HL-60/S4 (cell line): ENCODE results near the gene C16orf89.

Experiments used
- in situ Hi-C: fragments of 300-500 bp; cut with MboI; formaldehyde crosslinking; loops from 2 replicates; pipeline ENCODE4 v1.14.3; 2022; ENCODE audit warnings: low sequenced_read_pairs

Gene C16orf89

DNA sequence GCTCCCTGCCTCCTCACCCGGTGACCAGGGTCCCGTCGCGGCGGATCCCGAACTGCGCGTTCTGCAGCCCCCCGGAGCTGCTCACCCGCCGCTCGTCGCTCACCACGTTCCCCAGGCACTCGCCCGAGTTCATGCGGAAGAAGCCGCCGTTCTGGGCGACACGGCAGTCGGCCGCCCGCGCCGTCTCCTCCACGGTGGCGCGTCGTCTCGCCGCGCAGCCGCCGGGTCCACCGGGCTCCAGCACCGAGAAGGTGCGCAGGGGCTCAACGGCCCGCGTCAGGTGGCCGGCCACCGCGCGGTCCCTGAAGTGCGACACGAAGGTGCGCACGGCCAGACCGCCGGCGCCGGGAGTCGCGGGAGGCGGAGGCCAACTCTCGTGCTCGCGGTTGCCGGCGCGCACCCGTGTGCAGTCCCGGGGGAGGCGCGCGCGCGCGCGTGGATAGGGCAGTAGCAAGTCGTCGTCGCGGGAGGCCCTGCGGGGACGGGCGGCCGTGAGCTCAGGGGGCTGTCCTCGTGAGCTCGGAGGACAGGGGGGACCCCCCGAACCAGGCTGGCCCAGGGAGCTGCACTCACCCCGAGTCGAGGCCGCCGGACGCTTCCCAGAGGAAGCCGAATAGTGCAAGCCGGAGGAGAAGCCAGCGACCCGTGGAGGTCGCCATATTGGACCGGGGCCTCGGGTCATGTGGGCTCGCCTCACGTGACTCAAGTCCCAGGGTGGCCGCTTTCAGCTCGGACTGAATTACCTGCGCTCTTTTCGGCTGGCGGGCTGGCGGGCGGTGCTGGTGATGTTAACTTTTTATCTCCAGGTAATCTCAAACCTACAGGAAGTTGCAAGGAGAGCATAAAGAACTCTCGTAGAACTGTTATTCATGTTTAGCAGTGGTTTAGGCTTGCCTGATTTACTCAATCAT lies 32.2 kb downstream of the C16orf89 start, which contains the start of gene NAGPA:
Gene NAGPA (minus strand): TSS at position 680 of the 911 bp plus-strand sequence. CDS start 21 bp downstream, at position 659.
- in situ Hi-C loops, result no loop called here

DNA sequence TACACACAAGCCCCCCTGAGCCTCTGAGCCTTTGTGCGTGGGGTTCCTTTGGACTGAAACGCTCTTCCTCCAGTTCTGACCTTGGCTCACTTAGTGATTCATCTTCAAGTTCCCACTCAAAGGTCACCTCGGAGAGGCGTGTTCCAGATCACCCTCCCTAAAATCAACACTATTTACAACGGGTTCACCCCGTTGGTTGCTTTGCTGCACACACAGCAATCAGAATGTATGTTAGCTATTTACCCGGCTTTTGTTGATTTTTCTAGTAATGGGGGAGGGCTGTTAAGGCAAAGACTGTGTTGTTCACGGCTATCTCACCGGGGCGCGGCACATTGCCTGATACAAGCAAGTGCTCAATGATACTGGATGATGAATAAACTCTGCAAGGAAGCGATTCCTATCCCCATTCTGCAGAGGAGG lies 33.0 kb downstream of the C16orf89 start:
- in situ Hi-C loops, result no loop called here

DNA sequence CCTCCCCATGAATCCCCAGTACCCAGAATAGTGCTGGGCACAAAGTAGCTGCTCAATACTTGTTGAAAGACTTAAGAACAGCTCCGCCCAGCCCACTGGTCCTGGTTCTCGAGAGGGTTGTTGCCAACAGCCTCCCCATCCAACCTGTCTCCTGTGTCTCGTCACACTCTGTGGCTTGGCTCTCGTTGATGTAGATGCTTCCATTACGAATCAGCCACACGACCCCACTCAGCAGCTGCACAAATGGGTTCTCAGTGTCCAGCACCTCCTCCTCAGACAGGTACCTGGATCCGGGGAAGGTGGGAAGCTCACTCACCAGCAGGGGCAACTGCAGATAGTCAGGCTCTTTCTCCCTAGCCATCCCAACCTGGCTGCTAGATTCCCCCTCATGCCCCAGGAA lies 34.2 kb downstream of the C16orf89 start:
- in situ Hi-C loops, result no loop called here

DNA sequence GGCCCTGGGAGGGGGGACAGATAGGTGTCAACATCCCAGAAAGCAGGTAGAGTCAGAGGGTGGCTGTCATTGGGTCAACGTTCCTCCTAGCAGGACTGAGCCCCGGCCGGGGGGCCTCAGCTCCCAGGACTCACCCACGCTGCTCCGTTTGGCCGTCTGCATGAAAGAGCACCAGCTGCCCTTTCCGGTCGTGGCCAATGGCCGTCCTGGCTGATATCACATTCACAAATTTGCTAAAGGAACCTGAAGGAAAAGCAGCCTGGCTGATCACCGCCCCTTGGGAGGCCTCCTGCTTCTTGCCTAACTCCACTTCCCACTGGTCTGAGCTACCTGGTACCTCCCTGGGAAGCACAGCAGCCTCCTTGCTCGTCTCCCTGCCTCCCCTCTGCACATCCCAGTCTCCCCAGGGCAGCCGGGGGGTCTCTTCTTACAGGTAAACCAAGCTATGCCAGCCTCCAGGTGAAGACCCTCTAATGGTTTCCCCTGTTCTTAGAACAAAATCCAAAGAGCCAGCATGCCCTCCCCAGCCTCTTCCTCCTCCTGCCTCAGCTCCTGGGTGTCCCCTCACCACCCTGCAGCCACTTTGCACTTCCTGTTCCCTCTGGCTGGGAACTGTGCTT lies 35.4 kb downstream of the C16orf89 start:
- in situ Hi-C loops, result no loop called here

DNA sequence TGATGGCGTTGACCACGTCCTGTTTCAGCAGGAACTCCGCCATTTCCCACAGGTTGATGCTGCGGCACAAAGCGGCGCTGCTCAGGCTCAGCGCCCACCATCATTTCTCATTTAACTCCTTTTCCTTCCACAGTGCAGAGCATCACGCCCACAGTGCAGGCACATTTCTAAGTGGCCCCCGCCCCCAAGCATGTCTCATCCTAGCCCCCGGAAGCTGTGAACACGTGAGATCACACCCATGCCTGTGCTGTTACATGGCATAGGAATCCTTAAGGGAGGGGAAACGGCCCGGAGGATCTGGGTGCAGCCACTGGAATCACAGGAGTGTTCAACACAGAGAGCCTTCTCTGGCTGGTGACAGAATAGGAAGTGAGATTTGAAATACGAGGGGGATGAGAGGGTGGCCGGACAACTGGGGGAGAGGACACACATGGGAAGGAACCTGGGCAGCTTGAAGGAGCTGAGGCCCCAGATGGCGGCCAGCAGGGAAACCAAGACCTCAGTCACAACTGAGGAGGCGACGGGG lies 36.7 kb downstream of the C16orf89 start:
- in situ Hi-C loops, result no loop called here

DNA sequence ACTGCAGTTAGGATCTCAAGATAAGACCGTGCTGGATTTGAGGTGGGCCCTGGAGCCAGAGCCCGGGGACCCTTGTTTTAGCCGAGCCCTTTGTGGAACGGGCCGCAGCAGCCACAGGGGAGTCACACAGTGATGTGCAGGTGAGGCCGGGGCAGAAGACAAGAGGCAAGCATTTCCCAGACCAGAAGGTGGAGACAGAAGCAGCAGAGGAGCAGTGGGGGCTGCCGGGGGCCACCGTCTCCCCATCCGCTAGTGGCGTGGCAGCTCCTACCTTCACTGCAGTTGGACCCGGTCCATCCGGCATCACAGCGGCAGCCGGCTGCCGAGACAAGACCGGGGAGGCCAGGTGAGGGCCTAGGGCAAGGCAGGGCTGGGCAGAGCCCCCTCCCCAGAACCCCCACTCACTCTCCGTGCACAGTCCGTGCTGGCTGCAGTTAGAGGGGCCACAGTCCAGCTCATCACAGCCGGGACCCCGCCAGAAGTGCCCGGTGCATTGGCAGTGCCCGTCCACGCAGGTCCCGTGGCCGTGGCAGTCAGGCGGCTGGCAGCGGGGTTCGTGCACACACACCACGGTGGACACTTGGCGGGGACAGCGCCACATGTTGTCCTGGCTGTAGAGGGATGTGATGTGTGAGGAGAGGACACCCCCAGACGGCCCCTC lies 38.1 kb downstream of the C16orf89 start:
- in situ Hi-C loops, result no loop called here

DNA sequence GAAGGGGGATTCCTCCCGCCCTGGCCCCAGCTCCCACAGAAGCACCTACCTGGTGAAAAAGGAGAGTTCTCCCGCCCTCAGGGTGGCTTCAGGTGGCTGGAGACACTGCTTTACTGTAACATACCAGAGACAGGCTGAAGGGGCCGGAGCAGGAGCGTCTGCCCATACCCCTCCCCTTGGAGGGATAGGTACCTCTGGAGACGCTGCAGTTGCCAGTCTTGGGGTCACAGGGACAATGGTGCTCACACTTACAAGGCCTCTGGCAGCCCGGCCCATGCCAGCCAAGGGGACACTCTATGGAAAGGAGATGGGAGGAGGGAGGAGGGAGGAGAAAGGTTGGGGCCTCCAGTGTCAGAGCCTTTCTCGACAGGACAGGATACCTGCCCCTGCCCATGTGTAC lies 38.7 kb downstream of the C16orf89 start:
- in situ Hi-C loops, result no loop called here

DNA sequence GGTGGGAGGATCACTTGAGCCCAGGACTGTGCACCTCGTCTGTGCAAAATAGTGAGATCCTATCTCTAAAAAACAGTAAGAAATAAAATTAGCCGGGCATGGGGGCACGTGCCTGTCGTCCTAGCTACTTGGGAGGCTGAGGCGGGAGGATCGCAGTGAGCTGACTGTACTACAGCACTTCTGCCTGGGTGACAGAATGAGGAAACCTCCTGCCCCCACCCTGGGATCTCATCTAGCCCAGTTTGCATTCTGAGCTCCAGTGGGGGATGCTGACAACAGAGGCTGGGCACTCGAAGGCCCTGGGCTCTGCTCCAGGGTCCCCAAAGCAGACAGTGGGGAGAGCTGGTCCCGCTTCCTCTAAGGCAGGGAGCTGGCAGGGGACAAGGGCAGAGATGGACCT lies 39.1 kb downstream of the C16orf89 start:
- in situ Hi-C loops, result no loop called here

DNA sequence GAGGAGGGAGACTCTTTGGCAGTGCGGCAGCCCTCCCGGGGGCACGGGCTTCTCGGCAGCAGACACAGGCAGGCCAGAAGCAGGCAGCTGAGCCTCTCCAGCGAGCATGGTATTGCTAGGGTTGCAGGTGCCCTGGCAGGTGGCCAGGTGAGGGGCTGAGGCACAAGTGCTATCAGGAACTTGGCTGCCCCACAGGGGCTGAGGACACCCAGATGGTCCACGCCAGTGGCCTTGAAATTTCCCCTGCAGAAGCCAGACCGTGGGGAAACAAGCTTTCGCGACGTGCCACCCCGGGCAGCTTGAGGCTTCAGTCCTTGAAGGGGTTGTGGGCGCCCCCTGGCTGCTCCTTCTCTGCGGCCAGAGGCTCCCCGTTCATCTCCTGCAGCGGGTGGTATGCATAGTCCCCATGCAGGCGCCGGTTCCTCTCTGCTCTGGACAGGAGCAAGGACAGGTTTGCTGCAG lies 40.6 kb downstream of the C16orf89 start:
- in situ Hi-C loops, result no loop called here

DNA sequence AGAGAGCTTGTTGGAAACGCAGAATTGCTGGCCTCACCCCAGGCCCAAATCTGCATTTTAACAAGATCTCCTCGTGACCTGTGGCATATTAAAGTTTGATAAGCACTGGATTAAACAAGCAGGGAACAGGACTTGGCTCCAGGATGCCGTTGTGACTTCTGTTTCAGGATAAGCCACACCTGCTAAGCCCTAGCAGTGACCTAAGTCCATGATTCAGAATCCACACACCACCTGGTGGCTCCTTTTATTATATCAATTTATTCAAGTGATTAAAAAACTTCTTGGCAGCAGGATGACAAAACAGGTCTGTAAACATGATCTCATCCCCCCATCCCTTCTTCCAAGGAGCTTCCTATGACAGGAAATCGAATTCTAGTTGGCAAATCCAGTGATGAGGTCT lies 41.1 kb downstream of the C16orf89 start:
- in situ Hi-C loops, result no loop called here

DNA sequence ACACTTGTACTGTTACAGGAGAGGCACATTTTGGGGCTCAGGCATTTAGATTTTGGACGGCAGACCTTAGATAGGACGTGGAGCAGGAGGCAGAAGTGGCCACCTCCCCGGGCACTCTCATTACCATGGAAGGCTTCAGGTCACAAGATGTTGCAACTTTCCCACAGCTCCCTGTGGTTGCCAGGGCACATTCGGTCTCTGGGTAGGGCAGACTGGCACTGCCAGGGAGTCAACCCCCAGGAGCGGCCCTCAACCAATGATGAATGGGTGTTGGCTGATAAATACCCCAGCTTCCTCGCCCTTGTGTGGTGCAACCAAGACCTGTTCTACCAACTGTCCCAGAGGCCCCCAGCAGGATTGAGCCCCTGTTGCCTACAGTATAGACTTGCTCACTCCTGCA lies 43.2 kb downstream of the C16orf89 start:
- in situ Hi-C loops, result no loop called here

DNA sequence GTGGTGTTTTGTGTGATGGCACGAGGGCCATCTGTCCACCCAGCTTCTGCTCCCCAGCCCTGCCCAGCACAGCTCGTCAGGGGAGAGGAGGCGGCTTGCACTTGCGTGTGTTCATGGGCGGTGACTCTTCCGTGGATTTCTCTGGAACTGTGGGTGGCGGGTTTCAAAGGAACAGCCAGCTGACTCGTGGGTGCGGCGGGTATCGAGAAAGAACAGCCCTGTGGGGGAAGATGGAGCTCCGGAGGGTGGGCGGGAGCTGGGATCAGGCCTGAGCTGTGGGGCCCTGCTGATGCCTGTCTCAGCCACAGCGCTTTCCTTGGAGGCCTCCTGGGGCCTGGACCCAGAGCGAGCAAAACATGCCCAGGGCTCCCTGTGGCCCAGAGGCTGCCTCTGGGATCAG lies 45.2 kb downstream of the C16orf89 start:
- in situ Hi-C loops, result no loop called here

DNA sequence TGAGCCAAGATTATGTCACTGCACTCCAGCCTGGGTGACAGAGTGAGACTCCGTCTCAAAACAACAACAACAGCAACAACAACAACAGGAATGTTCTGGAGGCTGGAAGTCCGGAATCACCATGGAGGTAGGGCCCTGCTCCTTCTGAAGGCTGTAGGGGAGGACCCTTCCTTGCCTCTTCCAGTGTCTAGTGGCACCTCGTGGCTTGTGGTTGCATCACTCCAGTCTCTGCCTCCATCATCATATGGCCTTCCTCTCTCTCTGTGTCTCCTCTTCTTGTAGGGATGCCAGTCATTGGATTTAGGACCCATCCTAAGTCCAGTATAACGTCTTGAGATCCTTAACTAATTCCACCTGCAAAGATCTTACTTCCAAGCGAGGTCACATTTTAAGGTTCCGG lies 46.0 kb downstream of the C16orf89 start:
- in situ Hi-C loops, result no loop called here

DNA sequence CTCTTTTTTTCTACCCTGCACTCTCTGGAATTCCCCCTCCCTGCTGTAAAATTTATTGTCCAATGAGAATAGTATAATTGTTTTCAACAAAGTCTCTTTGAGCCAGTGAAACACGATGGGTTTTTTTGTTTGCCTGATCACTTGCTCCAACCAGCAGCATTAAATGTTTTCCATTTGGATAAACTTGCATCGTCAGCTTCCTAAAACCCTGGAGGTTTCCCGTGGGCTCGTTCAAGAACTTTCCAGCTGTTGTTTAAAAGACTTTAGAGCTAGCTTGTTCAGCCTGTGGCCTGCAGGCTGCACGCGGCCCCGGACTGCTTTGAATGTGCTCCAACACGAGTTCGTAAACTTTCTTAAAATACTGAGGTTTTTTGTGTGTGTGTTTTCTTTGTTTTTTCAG lies 47.0 kb downstream of the C16orf89 start:
- in situ Hi-C loops, result no loop called here

DNA sequence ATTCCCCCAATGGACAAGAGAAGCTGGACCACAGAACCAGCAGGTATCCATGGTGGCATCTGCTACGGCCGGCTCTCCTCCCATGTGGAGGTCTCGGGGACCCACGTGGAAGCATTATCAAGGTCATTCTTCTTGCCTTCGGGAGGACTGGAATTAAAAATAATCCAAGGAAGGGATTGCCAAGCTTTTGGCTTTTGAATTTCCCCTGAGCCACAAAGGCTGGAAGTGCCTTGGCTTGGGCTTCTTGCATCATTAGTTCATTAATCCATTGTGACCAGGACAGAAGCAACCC lies 48.1 kb downstream of the C16orf89 start:
- in situ Hi-C loops, result no loop called here

DNA sequence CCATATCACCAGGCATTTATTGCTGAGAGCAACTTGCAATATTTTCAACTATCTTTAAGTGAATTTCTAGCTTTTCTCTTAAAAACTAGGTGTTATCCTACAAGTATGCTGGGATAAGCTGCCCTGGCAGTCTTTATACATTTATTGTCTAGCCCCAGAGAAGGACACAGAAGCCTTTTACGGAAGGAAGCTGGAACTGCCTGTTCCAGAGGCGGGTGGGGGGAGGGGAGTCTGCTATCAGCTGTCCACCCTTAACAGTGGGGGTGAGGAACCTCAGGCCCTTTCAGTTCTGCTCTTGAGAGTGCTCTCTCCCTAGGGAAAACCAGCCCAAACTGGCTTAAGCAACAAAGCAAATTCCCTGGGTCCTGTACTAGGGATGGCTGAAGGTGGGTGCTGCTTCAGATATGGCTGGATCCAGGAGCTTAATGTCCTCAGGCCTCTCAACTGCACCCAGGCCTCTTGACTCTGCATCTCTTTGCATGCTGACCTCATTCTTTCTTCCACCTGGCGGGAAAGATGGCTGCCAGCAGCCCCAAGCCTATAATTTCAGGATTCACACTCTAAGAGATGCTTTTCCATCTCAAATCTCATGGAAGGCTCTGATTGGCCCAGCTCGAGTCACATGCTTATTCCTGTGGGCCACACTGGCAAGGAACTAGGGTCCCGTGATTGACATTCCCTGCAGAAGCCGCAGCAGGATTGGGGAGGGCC lies 48.6 kb downstream of the C16orf89 start:
- in situ Hi-C loops, result no loop called here

DNA sequence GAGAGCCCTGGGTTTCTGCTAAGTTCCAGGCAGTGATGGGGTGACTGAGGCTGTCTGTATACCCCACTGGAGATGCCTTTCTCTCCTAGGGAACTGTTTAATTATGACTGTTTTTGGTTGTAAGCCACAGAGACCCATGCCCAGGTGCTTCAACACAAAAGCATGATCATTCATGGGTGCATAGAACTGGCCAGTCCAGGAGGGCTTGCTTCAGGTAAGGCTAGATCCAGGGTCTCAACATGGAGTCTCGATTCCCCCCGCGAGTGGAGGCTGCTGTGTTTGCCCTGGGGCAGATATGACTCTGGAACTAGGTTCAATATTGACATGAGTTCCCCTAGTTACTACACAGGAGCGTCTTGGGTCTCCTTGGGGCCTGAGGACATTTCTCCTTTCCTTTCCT lies 49.9 kb downstream of the C16orf89 start:
- in situ Hi-C loops, result no loop called here

DNA sequence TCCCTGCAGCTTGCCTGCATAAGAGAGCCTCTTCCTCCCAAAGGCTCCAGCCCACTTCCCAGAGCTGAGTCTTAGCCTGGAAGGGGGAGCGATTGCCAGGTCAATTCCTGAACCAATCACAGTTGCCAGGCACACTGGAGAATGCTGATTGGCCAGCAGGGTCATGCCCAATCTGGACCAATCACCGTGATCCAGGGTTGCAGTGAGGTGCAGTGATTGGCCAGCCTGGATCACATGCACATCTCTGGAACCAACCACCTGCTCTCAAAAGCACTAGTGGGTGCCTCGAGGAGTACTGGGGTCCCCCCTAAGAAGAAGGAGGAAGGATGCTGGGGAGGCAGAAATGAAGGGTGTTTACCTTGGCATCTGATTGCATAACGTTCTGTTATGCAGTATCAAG lies 50.4 kb downstream of the C16orf89 start:
- in situ Hi-C loops, result no loop called here

DNA sequence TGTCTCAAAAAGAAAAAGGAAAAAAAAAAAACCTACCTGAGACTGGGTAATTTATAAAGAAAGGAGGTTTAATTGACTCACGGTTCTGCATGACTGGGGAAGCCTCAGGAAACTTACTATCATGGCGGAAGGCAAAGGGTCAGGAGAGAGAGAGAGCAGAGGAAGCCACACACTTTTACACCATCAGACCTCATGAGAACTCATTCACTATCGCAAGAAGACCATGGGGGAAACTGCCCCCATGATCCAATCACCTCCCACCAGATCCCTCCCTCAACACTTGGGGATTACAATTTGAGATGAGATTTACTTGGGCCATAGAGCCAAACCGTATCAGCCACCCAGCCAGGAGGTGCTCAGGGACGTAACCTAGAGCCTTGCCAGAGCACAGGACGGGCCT lies 52.9 kb downstream of the C16orf89 start:
- in situ Hi-C loops, result no loop called here

DNA sequence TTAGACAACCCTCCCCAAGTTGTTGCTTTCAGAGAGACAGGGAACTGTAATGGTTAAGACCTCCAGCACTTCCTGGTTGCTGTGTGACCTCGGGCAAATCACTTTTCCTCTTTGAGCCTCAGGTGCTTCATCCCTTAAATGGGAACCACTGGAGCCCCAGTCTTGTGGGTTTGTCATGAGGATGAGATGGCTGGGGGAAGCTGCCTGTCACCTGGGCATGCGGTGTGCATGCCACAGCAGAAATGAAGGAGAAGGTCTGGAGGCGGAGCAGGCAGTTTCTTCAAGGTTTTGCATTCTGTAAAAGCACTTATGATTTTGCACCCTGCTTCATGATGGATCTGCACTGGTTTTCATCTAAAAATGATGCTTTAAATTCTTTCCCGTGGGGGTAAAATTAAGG lies 54.1 kb downstream of the C16orf89 start:
- in situ Hi-C loops, result no loop called here
